CD4-positive, alpha-beta T cell treated with Interleukin-1 beta for 1 hour (primary cell): Measurements from ENCODE around the gene PTPRN2.
"Not testable (repeated sequence)": the region's sequence is repeated elsewhere in the genome, so short reads cannot be mapped to it uniquely, and the experiment has no call there.

Experiments
- DNase-seq, 2 donors: peaks; one replicate each; pipeline ENCODE4 v3.0.0-alpha.2; 2020 to 2022

PTPRN2 gene

GRCh38 chr7:157952050-157952667 is 635.5 kb downstream of the PTPRN2 start:
- no peak for DNase-seq

GRCh38 chr7:157951300-157952049 is 636.1 kb downstream of the PTPRN2 start:
- no peak for DNase-seq

DNA sequence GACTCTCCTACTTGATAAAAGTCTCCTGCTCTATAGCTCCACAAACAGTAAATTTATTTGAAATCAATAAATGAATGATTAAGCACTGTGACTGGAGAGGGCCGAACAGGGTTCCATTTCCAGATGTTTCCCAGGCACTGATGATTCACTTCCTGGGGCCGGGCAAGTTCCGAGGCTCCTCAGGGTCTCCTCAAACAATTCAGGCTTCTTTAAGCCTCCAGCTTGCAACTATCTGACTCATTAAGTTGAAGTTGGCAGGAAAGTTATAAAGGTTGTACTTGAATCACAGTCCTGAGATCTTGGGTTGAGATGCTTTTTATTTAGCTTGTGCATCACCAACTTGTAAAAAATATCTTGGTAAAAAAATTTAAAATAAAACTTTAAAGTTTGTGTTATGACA is 637.9 kb downstream of the PTPRN2 start:
- no peak for DNase-seq

- DNase-seq, result no peak
Observed at GRCh38 chr7:157947504-157947903, 640.1 kb downstream of the PTPRN2 start.

DNA sequence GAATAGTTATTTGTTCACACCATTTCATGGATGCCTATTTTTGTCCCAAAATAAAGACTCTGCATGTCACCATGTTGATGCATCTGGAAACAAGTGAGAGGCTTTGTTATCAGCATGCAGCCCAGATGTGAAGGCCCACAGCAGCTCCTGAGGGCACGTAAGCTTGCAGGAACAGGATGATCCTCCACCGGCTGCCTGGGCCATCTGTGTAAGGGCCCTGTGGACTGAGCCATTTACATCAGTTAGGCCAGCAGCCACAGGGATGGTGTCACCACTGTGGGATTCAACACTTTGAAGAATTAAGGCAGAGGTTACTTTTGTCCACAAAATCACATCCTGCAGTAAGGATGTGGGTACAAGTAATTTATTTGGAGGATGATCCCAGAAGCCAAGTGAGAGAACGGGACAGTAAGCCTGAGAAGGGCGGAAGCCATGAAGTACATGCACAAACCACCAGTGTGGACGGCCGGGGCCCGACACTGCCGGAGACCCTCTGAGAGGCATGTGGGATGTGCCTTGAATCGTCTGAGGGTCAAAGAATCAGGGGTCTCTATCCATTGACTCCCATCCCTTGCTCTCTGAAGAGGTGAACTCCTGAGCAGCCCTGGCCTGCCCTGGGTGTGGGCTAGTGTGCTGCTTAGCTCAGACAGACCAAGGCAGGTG is 641.1 kb downstream of the PTPRN2 start:
- DNase-seq, result no peak

DNA sequence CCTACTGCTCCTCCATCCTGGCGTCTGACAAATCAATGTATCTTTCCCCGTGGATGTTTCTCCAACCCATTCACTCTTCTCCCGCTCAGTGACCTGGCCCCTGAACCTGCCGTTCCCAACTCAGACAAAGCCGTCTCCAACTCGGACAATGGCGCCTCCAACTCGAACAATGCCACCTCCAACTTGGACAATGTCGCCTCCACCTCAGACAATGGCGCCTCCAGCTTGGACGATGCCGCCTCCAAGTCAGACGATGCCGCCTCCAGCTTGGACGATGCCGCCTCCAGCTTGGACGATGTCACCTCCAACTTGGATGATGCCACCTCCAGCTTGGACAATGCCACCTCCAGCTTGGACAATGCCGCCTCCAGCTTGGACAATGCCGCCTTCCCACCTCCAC is 642.2 kb downstream of the PTPRN2 start:
- no peak for DNase-seq

DNA sequence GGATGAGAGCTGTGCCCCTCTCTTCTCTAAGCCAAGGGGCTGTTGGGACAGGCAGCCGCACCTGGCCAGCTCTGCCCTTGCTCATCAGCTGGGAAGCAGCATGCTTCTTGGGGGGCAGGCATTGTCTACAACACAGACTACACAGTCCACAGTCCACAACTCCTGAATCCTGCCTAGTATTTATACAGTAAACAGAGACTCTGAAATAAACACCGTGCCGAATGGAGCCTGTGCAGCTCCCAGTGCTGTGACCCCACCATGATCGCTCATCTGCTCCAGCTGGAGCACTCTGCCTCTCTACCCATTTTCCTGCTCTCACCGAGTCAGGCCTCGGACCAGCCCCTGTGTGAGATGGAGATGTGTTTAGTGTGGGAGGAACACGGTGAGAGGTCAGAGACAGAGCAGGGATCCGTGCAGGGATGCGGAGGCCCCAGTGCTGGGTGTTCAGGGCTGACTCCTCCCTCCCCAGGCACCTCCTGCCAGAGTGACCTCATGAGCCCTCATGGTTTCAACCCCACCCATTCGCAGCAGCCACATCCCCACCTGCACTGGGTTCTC is 642.8 kb downstream of the PTPRN2 start:
- no peak for DNase-seq

DNA sequence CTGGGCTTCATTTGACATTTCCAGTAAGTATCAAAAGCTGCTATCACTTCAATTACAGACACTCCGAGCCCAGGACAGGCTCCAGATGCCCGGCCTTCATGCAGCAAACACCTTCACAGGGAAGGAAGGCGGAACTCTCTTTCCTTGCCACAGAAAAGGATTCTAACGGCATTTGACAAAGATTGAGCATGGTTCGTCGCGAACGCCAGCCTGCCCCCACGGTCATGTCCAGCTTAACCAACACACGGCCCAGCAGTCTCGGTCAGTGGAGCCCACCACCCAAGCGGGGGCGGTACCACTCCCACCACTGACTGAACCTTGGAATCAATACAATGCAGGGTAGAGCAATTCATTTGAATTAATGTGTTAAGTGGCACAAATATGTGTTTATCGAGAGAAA is 643.6 kb downstream of the PTPRN2 start:
- no peak for DNase-seq

DNA sequence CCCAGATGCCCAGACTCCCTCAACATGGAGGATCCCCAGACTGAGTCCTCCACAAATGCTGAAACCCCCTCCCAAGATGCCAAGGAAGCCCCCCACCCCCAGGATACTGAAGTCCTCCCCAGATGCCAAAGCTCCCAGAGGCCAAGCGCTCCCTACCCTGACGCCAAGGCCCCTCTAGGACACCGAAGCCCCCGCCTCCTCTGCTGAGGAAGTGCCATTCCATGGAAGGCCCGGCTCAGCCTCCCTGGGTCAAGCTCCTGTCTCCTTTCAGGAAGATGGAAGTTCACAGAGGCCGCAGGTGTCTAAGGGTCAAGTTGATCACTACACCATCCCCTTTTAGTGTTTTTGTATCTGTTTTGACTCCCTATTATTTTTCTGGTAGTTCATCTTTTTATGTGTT is 644.1 kb downstream of the PTPRN2 start:
- no peak for DNase-seq

DNA sequence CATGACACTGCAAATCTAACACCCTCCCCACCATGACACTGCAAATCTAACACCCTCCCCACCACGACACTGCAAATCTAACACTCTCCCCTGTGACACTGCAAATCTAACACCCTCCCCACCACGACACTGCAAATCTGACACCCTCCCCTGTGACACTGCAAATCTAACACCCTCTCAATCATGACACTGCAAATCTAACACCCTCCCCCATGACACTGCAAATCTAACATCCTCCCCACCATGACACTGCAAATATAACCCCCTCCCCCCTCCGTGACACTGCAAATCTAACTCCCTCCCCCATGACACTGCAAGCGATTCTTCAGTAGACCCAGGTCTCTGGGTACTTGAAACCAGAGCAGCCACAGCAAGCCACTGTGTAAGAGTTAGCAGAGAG is 646.4 kb downstream of the PTPRN2 start:
- DNase-seq, result no peak

DNA sequence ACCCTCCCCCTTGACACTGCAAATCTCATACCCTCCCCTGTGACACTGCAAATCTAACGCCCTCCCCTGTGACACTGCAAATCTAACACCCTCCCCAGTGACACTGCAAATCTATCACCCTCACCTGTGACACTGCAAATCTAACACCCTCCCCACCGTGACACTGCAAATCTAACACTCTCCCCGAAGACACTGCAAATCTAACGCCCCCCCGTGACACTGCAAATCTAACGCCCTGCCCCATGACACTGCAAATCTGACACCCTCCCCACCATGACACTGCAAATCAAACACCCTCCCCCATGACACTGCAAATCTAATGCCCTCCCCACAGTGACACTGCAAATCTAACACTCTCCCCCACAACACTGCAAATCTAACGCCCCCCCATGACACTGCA is 647.1 kb downstream of the PTPRN2 start:
- DNase-seq, result no peak

- no peak for DNase-seq
Observed at GRCh38 chr7:157938211-157938610, 649.4 kb downstream of the PTPRN2 start.

GRCh38 chr7:157937406-157937805 is 650.2 kb downstream of the PTPRN2 start:
- no peak for DNase-seq

DNA sequence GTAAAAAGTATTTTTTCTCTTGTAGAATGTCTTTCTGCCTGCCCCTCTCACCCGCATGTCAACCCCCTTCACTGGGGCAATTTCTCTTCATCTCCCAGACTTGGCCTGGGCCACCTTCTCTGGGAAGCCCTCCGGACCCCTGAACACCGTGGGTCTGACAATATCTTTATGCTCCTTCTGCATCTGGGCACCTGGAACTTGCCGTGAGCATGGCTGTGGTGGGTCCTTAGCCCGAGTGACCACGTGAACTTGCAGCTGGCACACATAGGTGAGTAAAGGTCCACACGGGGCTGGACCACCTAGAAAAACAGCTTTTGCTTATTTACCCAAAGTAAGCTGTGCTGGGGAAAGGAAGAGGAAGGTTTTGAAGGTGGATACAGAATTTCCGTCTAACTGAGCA is 650.6 kb downstream of the PTPRN2 start:
- no peak for DNase-seq

DNA sequence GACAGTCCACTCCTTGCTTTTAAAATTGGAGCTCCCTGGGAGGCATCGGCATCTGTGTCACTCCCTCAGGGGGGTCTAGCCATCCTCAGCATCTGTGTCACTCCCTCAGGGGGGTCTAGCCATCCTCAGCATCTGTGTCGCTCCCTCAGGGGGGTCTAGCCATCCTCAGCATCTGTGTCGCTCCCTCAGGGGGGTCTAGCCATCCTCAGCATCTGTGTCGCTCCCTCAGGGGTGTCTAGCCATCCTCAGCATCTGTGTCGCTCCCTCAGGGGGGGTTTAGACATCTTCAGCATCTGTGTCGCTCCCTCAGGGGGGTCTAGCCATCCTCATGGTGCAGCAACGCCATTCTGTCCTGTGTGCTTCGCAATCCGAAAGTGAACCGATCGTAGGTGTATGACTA is 651.9 kb downstream of the PTPRN2 start:
- DNase-seq, result not testable (repeated sequence)

- not testable (repeated sequence) for DNase-seq
Observed at GRCh38 chr7:157933219-157934155, 654.1 kb downstream of the PTPRN2 start.

DNA sequence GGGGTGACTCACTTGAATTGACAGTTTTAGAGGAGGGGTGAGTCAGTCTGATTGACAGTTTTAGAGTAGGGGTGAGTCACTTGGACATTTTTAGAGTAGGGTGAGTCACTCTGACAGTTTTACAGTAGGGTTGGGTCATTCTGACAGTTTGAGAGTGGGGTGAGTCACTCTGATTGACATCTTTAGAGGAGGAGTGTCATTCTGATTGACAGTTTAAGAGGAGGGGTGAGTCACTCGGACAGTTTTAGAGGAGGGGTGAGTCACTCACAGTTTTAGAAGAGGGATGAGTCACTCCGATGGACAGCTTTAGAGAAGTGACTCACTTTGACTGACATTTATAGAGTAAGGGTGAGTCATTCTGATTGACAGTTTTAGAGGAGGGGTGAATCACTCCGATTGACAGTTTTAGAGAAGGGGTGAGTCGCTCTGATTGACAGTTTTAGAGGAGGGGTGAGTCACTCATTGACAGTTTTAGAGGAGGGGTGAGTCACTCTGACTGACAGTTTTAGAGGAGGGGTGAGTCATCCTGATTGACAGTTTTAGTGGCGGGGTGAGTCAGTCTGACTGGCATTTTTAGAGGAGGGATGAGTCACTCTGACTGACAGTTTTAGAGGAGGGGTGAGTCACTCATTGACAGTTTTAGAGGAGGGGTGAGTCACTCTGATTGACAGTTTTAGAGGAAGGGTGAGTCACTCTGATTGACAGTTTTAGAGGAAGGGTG is 655.0 kb downstream of the PTPRN2 start:
- DNase-seq, result no peak

GRCh38 chr7:157930926-157931466 is 656.6 kb downstream of the PTPRN2 start:
- DNase-seq, result no peak

DNA sequence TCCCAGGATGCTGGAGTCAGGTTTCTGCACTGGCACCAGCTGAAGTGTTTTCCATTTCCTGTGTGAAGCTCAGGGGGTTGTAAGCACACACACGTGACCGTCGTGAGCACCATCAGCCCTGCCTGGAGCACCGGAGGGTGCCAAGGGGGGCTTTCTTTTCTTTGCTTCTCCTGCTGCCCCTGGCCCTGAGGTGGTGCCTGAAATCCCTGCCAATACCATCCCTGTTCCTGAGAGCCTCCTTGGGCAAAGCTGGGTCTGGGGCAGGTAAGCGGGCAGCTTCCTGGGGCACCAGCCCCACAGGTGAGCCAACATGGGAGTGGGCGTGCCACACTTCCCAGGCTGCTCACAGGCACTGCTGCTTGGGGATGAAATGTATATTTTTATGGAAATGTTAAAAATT is 657.2 kb downstream of the PTPRN2 start:
- no peak for DNase-seq

DNA sequence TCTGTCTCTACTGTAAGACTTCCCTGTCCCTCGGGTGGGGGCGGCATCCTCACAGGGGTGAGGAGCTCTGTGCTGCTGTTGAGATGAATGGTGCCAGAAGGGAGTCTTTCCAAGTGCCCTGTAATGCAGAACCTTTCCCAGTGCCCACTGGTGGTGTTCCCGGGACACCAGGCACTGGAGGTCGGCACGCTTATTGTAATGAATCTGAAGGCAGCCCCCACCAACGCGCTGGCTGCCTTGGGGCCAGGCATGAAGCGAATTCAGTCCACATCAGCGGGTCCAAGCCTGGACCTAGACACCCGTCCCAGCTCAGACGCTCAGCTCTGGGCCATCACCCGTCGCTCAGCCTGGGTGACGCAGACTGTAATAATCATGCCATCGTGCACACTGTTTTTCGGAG is 658.0 kb downstream of the PTPRN2 start:
- DNase-seq, result no peak

- no peak for DNase-seq
Observed at GRCh38 chr7:157928808-157929425, 658.7 kb downstream of the PTPRN2 start.
